ENCODE measurements around the gene RPUSD3.
A peak's percentile ranks its signal among the peaks of the same experiment; 100 is the strongest.
"Not testable (repeated sequence)": the region's sequence is repeated elsewhere in the genome, so short reads cannot be mapped to it uniquely, and the experiment has no call there.

RPUSD3 gene

GRCh38 chr3:9876255-9876654 is 32.4 kb upstream of the RPUSD3 start:
- not testable (repeated sequence) for H3K9me3 Mint-ChIP-seq; DNase-seq (ENCODE audit: low spot score in 2 of 2); H3K4me1 Mint-ChIP-seq

GRCh38 chr3:9875448-9875847 is 31.6 kb upstream of the RPUSD3 start:
- no peak for ATAC-seq
- DNase-seq (ENCODE audit: low spot score in 2 of 2) = no peak
- Mint-ChIP-seq H3K4me1 (no peaks in the 10 kb centered on the region), H3K4me3 (no peak overlapping the region), H3K36me3 (no peaks in the 10 kb centered on the region), H3K27ac (no peak overlapping the region), H3K9me3 (no peaks in the 10 kb centered on the region)

More at GRCh38 chr3:9876255-9876654, 32.4 kb upstream of the RPUSD3 start:
- H3K36me3 Mint-ChIP-seq, H3K27ac Mint-ChIP-seq, ATAC-seq, H3K4me3 Mint-ChIP-seq: not testable (repeated sequence)

GRCh38 chr3:9872067-9872466 is 28.3 kb upstream of the RPUSD3 start:
- H3K4me1 Mint-ChIP-seq; H3K27ac Mint-ChIP-seq; H3K36me3 Mint-ChIP-seq; ATAC-seq; H3K9me3 Mint-ChIP-seq; DNase-seq (ENCODE audit: low spot score in 2 of 2); H3K4me3 Mint-ChIP-seq: not testable (repeated sequence)

GRCh38 chr3:9870978-9871377 is 27.2 kb upstream of the RPUSD3 start:
- no peak for DNase-seq (ENCODE audit: low spot score in 2 of 2)
- Mint-ChIP-seq H3K4me1 (no peaks in the 10 kb centered on the region), H3K9me3 (no peaks in the 10 kb centered on the region), H3K4me3 (no peak overlapping the region), H3K36me3 (no peaks in the 10 kb centered on the region), H3K27ac (no peak overlapping the region)
- ATAC-seq = no peak

- no peaks in the 10 kb centered on the region for H3K4me1 Mint-ChIP-seq
- ATAC-seq (no peak), DNase-seq (ENCODE audit: low spot score in 2 of 2) (no peak)
- no peak overlapping the region for H3K4me3 Mint-ChIP-seq
- H3K36me3 Mint-ChIP-seq = no peaks in the 10 kb centered on the region
- H3K9me3 Mint-ChIP-seq = no peaks in the 10 kb centered on the region
- H3K27ac Mint-ChIP-seq = no peak overlapping the region
These were observed 26.1 kb upstream of the RPUSD3 start for GRCh38 chr3:9869955-9870354.

GRCh38 chr3:9867106-9867505 is 23.3 kb upstream of the RPUSD3 start:
- ATAC-seq (no peak), DNase-seq (ENCODE audit: low spot score in 2 of 2) (no peak)
- H3K36me3 Mint-ChIP-seq = no peaks in the 10 kb centered on the region
- H3K4me1 Mint-ChIP-seq = peaks cover 3% of the 10 kb centered on the region
- H3K9me3 Mint-ChIP-seq = no peaks in the 10 kb centered on the region
- no peak overlapping the region for H3K4me3 Mint-ChIP-seq
- H3K27ac Mint-ChIP-seq = no peak overlapping the region

GRCh38 chr3:9866639-9867038 is 22.8 kb upstream of the RPUSD3 start:
- peaks cover 7% of the 10 kb centered on the region for H3K4me1 Mint-ChIP-seq
- no peak overlapping the region for H3K27ac Mint-ChIP-seq
- ATAC-seq = no peak
- H3K4me3 Mint-ChIP-seq = no peak overlapping the region
- no peak for DNase-seq (ENCODE audit: low spot score in 2 of 2)
- no peaks in the 10 kb centered on the region for H3K36me3 Mint-ChIP-seq
- no peaks in the 10 kb centered on the region for H3K9me3 Mint-ChIP-seq

- not testable (repeated sequence) for H3K36me3 Mint-ChIP-seq; H3K4me1 Mint-ChIP-seq; ATAC-seq; H3K4me3 Mint-ChIP-seq; H3K27ac Mint-ChIP-seq; H3K9me3 Mint-ChIP-seq; DNase-seq (ENCODE audit: low spot score in 2 of 2)
These were observed 21.4 kb upstream of the RPUSD3 start for GRCh38 chr3:9865125-9865637.

GRCh38 chr3:9864200-9864927 is 20.6 kb upstream of the RPUSD3 start:
- peaks cover 7% of the 10 kb centered on the region for H3K4me1 Mint-ChIP-seq
- no peak overlapping the region for H3K27ac Mint-ChIP-seq
- DNase-seq (ENCODE audit: low spot score in 2 of 2) = no peak
- H3K9me3 Mint-ChIP-seq = no peaks in the 10 kb centered on the region
- ATAC-seq = no peak
- no peaks in the 10 kb centered on the region for H3K36me3 Mint-ChIP-seq
- no peak overlapping the region for H3K4me3 Mint-ChIP-seq

GRCh38 chr3:9863058-9863772 is 19.4 kb upstream of the RPUSD3 start:
- DNase-seq (ENCODE audit: low spot score in 2 of 2) (no peak), ATAC-seq (no peak)
- H3K9me3 Mint-ChIP-seq = no peaks in the 10 kb centered on the region
- H3K4me3 Mint-ChIP-seq = no peak overlapping the region
- H3K27ac Mint-ChIP-seq = no peak overlapping the region
- no peaks in the 10 kb centered on the region for H3K36me3 Mint-ChIP-seq
- peaks cover 7% of the 10 kb centered on the region for H3K4me1 Mint-ChIP-seq

- Mint-ChIP-seq H3K4me1 (peaks cover 7% of the 10 kb centered on the region), H3K4me3 (peak overlapping the region; percentile 33), H3K9me3 (no peaks in the 10 kb centered on the region), H3K36me3 (no peaks in the 10 kb centered on the region), H3K27ac (peak overlapping the region; percentile 74)
- ATAC-seq (peak; percentile 82), DNase-seq (ENCODE audit: low spot score in 2 of 2) (peak in 1 of 2 donors; percentile 10)
These were observed 18.7 kb upstream of the RPUSD3 start for GRCh38 chr3:9862391-9863057.

- DNase-seq (ENCODE audit: low spot score in 2 of 2) (no peak), ATAC-seq (no peak)
- Mint-ChIP-seq H3K4me3 (peak overlapping the region; percentile 33), H3K36me3 (no peaks in the 10 kb centered on the region), H3K9me3 (no peaks in the 10 kb centered on the region), H3K27ac (peak overlapping the region; percentile 74), H3K4me1 (peaks cover 7% of the 10 kb centered on the region)
These were observed 17.9 kb upstream of the RPUSD3 start for GRCh38 chr3:9861626-9862130.

GRCh38 chr3:9861201-9861600 is 17.4 kb upstream of the RPUSD3 start:
- Mint-ChIP-seq H3K36me3 (no peaks in the 10 kb centered on the region), H3K9me3 (no peaks in the 10 kb centered on the region), H3K4me1 (peaks cover 7% of the 10 kb centered on the region), H3K4me3 (no peak overlapping the region), H3K27ac (no peak overlapping the region)
- ATAC-seq = no peak
- no peak for DNase-seq (ENCODE audit: low spot score in 2 of 2)

GRCh38 chr3:9859530-9860025 is 15.8 kb upstream of the RPUSD3 start:
- H3K4me3 Mint-ChIP-seq = no peak overlapping the region
- DNase-seq (ENCODE audit: low spot score in 2 of 2) = no peak
- no peak for ATAC-seq
- peaks cover 7% of the 10 kb centered on the region for H3K4me1 Mint-ChIP-seq
- no peaks in the 10 kb centered on the region for H3K36me3 Mint-ChIP-seq
- no peaks in the 10 kb centered on the region for H3K9me3 Mint-ChIP-seq
- peak overlapping the region; percentile 86 for H3K27ac Mint-ChIP-seq

GRCh38 chr3:9855594-9855993 is 11.8 kb upstream of the RPUSD3 start:
- DNase-seq (ENCODE audit: low spot score in 2 of 2) (no peak), ATAC-seq (no peak)
- Mint-ChIP-seq H3K4me1 (peaks cover 10% of the 10 kb centered on the region), H3K4me3 (no peak overlapping the region), H3K36me3 (peaks cover 6% of the 10 kb centered on the region), H3K9me3 (no peaks in the 10 kb centered on the region), H3K27ac (no peak overlapping the region)
